GM19043 (cell line): Measurements from ENCODE around the gene DCAF12.

ENCODE experiments used
- ATAC-seq: cut with Tn5 transposase; IDR thresholded peaks from one replicate; pipeline ENCODE4 v1.9.1; 2021; ENCODE audit warnings: low read depth; ENCODE audit not compliant: unreplicated experiment

The DCAF12 gene

GRCh38 chr9:34127035-34127948, 794 bp upstream of the DCAF12 start:
- ATAC-seq = no peak

- no peak for ATAC-seq
These were observed 754 bp downstream of the DCAF12 start for GRCh38 chr9:34125681-34126206.

- no peak for ATAC-seq
These were observed 1.6 kb downstream of the DCAF12 start for GRCh38 chr9:34124926-34125325.

- no peak for ATAC-seq
These were observed 2.4 kb downstream of the DCAF12 start for GRCh38 chr9:34124099-34124498.

- ATAC-seq = peak; percentile 53
These were observed 2.8 kb downstream of the DCAF12 start for GRCh38 chr9:34123682-34124081.

- no peak for ATAC-seq
These were observed 4.5 kb downstream of the DCAF12 start for GRCh38 chr9:34121996-34122395.

- ATAC-seq = no peak
These were observed 6.8 kb downstream of the DCAF12 start for GRCh38 chr9:34119713-34120112.

GRCh38 chr9:34114436-34114835, 12.1 kb downstream of the DCAF12 start:
- ATAC-seq = no peak

GRCh38 chr9:34106110-34106509, 20.4 kb downstream of the DCAF12 start:
- ATAC-seq = no peak

GRCh38 chr9:34102796-34103195, 23.7 kb downstream of the DCAF12 start:
- no peak for ATAC-seq

- peak; percentile 50 for ATAC-seq
These were observed 28.2 kb downstream of the DCAF12 start for GRCh38 chr9:34098307-34098706.

GRCh38 chr9:34097865-34098264, 28.6 kb downstream of the DCAF12 start:
- ATAC-seq = peak; percentile 56

GRCh38 chr9:34096751-34097150, 29.7 kb downstream of the DCAF12 start:
- ATAC-seq = no peak

- no peak for ATAC-seq
These were observed 32.9 kb downstream of the DCAF12 start for GRCh38 chr9:34093578-34093977.

GRCh38 chr9:34089311-34089710, 37.2 kb downstream of the DCAF12 start:
- no peak for ATAC-seq

- ATAC-seq = no peak
These were observed 39.1 kb downstream of the DCAF12 start for GRCh38 chr9:34087370-34087769.

GRCh38 chr9:34086864-34087263, 39.6 kb downstream of the DCAF12 start:
- no peak for ATAC-seq

GRCh38 chr9:34085581-34086500, 40.7 kb downstream of the DCAF12 start:
- ATAC-seq = no peak

- no peak for ATAC-seq
These were observed 41.9 kb downstream of the DCAF12 start for GRCh38 chr9:34084562-34084961.

GRCh38 chr9:34079181-34079580, 47.3 kb downstream of the DCAF12 start:
- ATAC-seq = no peak
